Measurements from ENCODE around the gene NOD2. TPM values are rescaled to one million over a fixed set of nuclear protein-coding genes. Genes with fewer than 3 reads are reported as not detected.

The NOD2 gene
- total RNA-seq, 3 donors from 2014 or later (not counting 1 experiment from before 2014, with no cell fraction given), result 2.8 to 8.6 (median 2.9) TPM

GRCh38 chr16:50731130-50731988, 38.0 kb downstream of the NOD2 start:
- no peaks in the 10 kb centered on the region for H3K27me3 Mint-ChIP-seq (ENCODE audit: low read depth in 2 of 2)
- H3K27ac Mint-ChIP-seq, result no peak overlapping the region
- H3K4me3 ChIP-seq (ENCODE audit: low read length), result no peak overlapping the region
- WGBS (ENCODE audit: insufficient coverage), result 80% methylated on average over 5 of the region's 6 CpGs
- H3K9me3 ChIP-seq (ENCODE audit: control insufficient read depth, insufficient read depth, low read length), result no peaks in the 10 kb centered on the region
- no peaks in the 10 kb centered on the region for H3K9me3 Mint-ChIP-seq
- no peak overlapping the region for H3K4me3 Mint-ChIP-seq
- H3K27me3 ChIP-seq (ENCODE audit: control insufficient read depth, insufficient read depth, low read length), result no peaks in the 10 kb centered on the region
- DNase-seq (peak in 1 of 2 donors; percentile 55), ATAC-seq (no peak)
- no peaks in the 10 kb centered on the region for H3K4me1 Mint-ChIP-seq
- intact Hi-C loops (cut with micrococcal nuclease), result no loop called here
- no peaks in the 10 kb centered on the region for H3K36me3 ChIP-seq (ENCODE audit: control insufficient read depth, insufficient read depth, low read length)
- TF ChIP-seq CTCF (IDR thresholded peaks at IDR 0.05), result no peak
- H3K4me1 ChIP-seq (ENCODE audit: control insufficient read depth, insufficient read depth, low read length), result no peaks in the 10 kb centered on the region
- no peaks in the 10 kb centered on the region for H3K36me3 Mint-ChIP-seq
- H3K27ac ChIP-seq (ENCODE audit: low read length), result no peak overlapping the region

GRCh38 chr16:50731989-50732832, 38.8 kb downstream of the NOD2 start:
- WGBS (ENCODE audit: insufficient coverage), result 92% methylated on average over 9 of the region's 10 CpGs
- no peak overlapping the region for H3K27ac ChIP-seq (ENCODE audit: low read length)
- H3K36me3 Mint-ChIP-seq, result no peaks in the 10 kb centered on the region
- H3K27me3 Mint-ChIP-seq (ENCODE audit: low read depth in 2 of 2), result no peaks in the 10 kb centered on the region
- DNase-seq (no peak), ATAC-seq (no peak)
- H3K27me3 ChIP-seq (ENCODE audit: control insufficient read depth, insufficient read depth, low read length), result no peaks in the 10 kb centered on the region
- H3K4me1 Mint-ChIP-seq, result no peaks in the 10 kb centered on the region
- no peak overlapping the region for H3K27ac Mint-ChIP-seq
- TF ChIP-seq CTCF (IDR thresholded peaks at IDR 0.05), result no peak
- H3K4me1 ChIP-seq (ENCODE audit: control insufficient read depth, insufficient read depth, low read length), result no peaks in the 10 kb centered on the region
- H3K4me3 Mint-ChIP-seq, result no peak overlapping the region
- no peaks in the 10 kb centered on the region for H3K9me3 ChIP-seq (ENCODE audit: control insufficient read depth, insufficient read depth, low read length)
- no peak overlapping the region for H3K4me3 ChIP-seq (ENCODE audit: low read length)
- intact Hi-C loops (cut with micrococcal nuclease), result no loop called here
- no peaks in the 10 kb centered on the region for H3K36me3 ChIP-seq (ENCODE audit: control insufficient read depth, insufficient read depth, low read length)
- H3K9me3 Mint-ChIP-seq, result no peaks in the 10 kb centered on the region

- Mint-ChIP-seq H3K27ac (no peak overlapping the region), H3K4me3 (no peak overlapping the region), H3K9me3 (no peaks in the 10 kb centered on the region), H3K27me3 (ENCODE audit: low read depth in 2 of 2) (no peaks in the 10 kb centered on the region), H3K36me3 (no peaks in the 10 kb centered on the region), H3K4me1 (no peaks in the 10 kb centered on the region)
- no peak overlapping the region for H3K4me3 ChIP-seq (ENCODE audit: low read length)
- no peak overlapping the region for H3K27ac ChIP-seq (ENCODE audit: low read length)
- TF ChIP-seq CTCF (IDR thresholded peaks at IDR 0.05), result no peak
- no peak for ATAC-seq
- WGBS (ENCODE audit: insufficient coverage), result 94% methylated on average over 7 of the region's 7 CpGs
- no peaks in the 10 kb centered on the region for H3K4me1 ChIP-seq (ENCODE audit: control insufficient read depth, insufficient read depth, low read length)
- H3K27me3 ChIP-seq (ENCODE audit: control insufficient read depth, insufficient read depth, low read length), result no peaks in the 10 kb centered on the region
- no peaks in the 10 kb centered on the region for H3K36me3 ChIP-seq (ENCODE audit: control insufficient read depth, insufficient read depth, low read length)
- intact Hi-C loops (cut with micrococcal nuclease), result no loop called here
- H3K9me3 ChIP-seq (ENCODE audit: control insufficient read depth, insufficient read depth, low read length), result no peaks in the 10 kb centered on the region
- no peak for DNase-seq
Observed at GRCh38 chr16:50733468-50733867, 40.1 kb downstream of the NOD2 start.

Data from natural killer cell (primary cell).